Ascending aorta (tissue), 2 donors: ENCODE results near the gene C11orf65. TPM values are rescaled to one million over a fixed set of nuclear protein-coding genes. Genes with fewer than 3 reads are reported as not detected.

Source experiments
- DNase-seq, 2 donors: peaks; one replicate each; pipeline ENCODE4 v3.0.0-alpha.2; 2019; ENCODE audit warnings: low spot score in 2 of 2
- H3K27ac ChIP-seq, 2 donors: fragments of 200-600 bp; sonication (generic); one replicate each; pipeline ENCODE4 v1.5.1; 2016 to 2017; ENCODE audit warnings: mild to moderate bottlenecking in 1 of 2
- H3K27me3 ChIP-seq: fragments of 200-600 bp; sonication (generic); one replicate; pipeline ENCODE4 v1.5.1; 2017
- H3K36me3 ChIP-seq, 2 donors: fragments of 200-600 bp; sonication (generic); one replicate each; pipeline ENCODE4 v1.5.1; 2016
- H3K4me1 ChIP-seq, 2 donors: fragments of 200-600 bp; sonication (generic); one replicate each; pipeline ENCODE4 v1.5.1; 2016 to 2017; ENCODE audit warnings: mild to moderate bottlenecking in 1 of 2
- H3K4me3 ChIP-seq, 2 donors: fragments of 200-600 bp; sonication (generic); one replicate each; pipeline ENCODE4 v1.5.1; 2016 to 2017; ENCODE audit warnings: mild to moderate bottlenecking in 1 of 2
- H3K9me3 ChIP-seq, 2 donors: fragments of 200-600 bp; sonication (generic); one replicate each; pipeline ENCODE4 v1.5.1; 2016
- intact Hi-C: fragments of 100-400 bp; cut with DNase I; formaldehyde crosslinking; loops from one replicate; pipeline ENCODE4 v1.15.1; 2023
- total RNA-seq: library from RNA; depleted of rRNA; stranded (reverse); fragments of >200 nt; gene quantifications from one replicate; pipeline ENCODE4 v1.1.0, GENCODE V29; 2016
- TF ChIP-seq, protein P1 (sequence below), 3 experiments: fragments of 200-600 bp in 2 of 3; fragments of 450-650 bp in 1 of 3; sonication (generic) in 2 of 3; IDR thresholded peaks; one replicate each; pipeline ENCODE4 v1.5.1; 2016 to 2019; ENCODE audit warnings: antibody characterized with exemption in 3 of 3, mild to moderate bottlenecking in 1 of 3, moderate library complexity in 1 of 3

C11orf65 gene
- total RNA-seq, 1 donor from 2014 or later: not detected

DNA sequence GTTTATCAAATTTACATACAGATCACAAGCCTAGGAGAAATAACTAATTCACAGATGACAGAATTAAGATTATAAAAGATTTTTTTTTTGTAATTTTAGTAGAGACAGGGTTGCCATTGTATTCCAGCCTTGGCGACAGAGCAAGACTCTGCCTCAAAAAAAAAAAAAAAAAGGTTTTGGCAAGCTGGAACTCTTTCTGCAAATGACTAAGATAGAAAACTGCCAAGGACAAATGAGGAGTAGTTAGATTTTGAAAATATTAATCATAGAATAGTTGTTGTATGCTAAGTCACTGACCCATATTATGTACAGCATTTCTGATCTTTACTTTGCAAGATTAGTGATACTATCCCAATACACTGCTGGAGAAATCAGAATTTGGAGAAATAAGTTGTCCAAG lies 99.2 kb downstream of the C11orf65 start:
- no peak for DNase-seq
- Histone ChIP-seq H3K9me3 (no peaks in the 10 kb centered on the region), H3K27me3 (no peaks in the 10 kb centered on the region), H3K4me3 (no peak overlapping the region), H3K4me1 (no peaks in the 10 kb centered on the region), H3K27ac (no peak overlapping the region), H3K36me3 (peaks cover 15 to 21% of the 10 kb centered on the region in 2 donors)
- TF ChIP-seq, protein P1, sequence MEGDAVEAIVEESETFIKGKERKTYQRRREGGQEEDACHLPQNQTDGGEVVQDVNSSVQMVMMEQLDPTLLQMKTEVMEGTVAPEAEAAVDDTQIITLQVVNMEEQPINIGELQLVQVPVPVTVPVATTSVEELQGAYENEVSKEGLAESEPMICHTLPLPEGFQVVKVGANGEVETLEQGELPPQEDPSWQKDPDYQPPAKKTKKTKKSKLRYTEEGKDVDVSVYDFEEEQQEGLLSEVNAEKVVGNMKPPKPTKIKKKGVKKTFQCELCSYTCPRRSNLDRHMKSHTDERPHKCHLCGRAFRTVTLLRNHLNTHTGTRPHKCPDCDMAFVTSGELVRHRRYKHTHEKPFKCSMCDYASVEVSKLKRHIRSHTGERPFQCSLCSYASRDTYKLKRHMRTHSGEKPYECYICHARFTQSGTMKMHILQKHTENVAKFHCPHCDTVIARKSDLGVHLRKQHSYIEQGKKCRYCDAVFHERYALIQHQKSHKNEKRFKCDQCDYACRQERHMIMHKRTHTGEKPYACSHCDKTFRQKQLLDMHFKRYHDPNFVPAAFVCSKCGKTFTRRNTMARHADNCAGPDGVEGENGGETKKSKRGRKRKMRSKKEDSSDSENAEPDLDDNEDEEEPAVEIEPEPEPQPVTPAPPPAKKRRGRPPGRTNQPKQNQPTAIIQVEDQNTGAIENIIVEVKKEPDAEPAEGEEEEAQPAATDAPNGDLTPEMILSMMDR (IDR thresholded peaks at IDR 0.05): no peak
- intact Hi-C loops: no loop called here

DNA sequence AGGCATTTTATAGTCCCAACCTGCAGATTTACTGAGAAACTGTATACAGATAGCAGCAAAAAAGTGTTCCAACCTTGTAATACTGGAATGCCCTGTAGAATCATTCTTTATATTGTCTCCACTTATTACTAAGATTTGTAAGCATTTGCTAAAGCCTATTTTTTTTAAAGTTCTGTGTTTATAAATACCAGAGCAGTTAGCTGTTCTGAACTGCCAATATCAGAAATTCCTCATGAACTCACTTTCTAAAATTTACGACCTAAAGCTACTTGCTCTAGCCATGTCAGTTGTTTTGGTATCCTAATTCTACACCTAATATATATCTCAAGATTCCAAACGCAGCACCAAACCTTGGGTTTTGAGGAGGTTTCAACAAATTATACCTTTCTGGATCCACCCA lies 103.2 kb downstream of the C11orf65 start:
- Histone ChIP-seq H3K4me3 (no peak overlapping the region), H3K36me3 (peaks cover 15 to 17% of the 10 kb centered on the region in 2 donors), H3K9me3 (no peaks in the 10 kb centered on the region), H3K27ac (no peak overlapping the region), H3K4me1 (no peaks in the 10 kb centered on the region), H3K27me3 (no peaks in the 10 kb centered on the region)
- TF ChIP-seq, protein P1 (IDR thresholded peaks at IDR 0.05): no peak
- no peak for DNase-seq
- intact Hi-C loops: no loop called here

DNA sequence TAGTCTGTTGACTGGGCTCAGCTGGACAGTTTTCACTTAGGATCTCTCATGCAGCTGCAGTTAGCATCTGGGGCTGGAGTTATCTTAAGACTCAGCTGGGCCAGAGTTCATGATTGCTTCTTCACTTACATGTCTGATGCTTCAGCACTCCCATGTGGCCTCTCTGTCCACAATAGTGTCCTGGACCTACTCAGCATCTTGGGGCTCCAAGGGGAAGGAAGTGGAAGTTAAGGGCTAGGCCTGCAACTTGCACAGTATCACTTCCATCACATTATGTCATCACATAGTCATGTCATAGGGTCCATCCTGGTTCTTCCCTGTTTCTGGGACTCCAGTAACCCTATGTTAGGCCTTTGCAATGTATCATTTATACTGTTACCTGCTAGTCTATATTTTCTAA lies 115.9 kb downstream of the C11orf65 start:
- no peaks in the 10 kb centered on the region for H3K4me1 ChIP-seq
- H3K27me3 ChIP-seq: no peaks in the 10 kb centered on the region
- H3K9me3 ChIP-seq: no peaks in the 10 kb centered on the region
- TF ChIP-seq, protein P1 (IDR thresholded peaks at IDR 0.05): no peak
- no peak overlapping the region for H3K27ac ChIP-seq
- peaks cover 22 to 77% of the 10 kb centered on the region in 2 donors for H3K36me3 ChIP-seq
- no peak overlapping the region for H3K4me3 ChIP-seq
- no peak for DNase-seq
- intact Hi-C loops: no loop called here

DNA sequence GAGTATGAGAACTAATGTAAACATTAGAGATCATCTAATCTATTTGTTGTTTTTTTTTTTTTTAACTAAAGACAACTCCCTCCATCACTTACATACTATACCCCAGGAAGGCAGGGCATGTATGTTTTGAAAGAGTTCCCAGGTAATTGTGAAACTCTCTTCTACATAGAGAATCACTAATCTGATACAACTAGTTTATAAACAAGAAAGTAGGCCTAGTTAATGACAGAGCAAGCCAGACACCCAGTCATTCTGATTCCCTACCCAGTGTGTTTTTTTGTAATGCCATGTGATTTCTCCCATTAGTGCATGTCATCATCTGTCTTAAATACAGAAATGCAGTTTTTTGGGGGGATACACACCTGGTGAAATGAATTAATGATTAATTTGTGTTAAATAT lies 120.9 kb downstream of the C11orf65 start:
- Histone ChIP-seq H3K9me3 (no peaks in the 10 kb centered on the region), H3K36me3 (peaks cover 3 to 43% of the 10 kb centered on the region in 2 donors), H3K27me3 (no peaks in the 10 kb centered on the region), H3K4me3 (no peak overlapping the region), H3K27ac (no peak overlapping the region), H3K4me1 (no peaks in the 10 kb centered on the region)
- TF ChIP-seq, protein P1 (IDR thresholded peaks at IDR 0.05): no peak
- DNase-seq: no peak
- intact Hi-C loops: loop anchor here (10.0 kb wide), 1 partner anchor 298 kb away; no protein-coding TSS in a partner anchor

DNA sequence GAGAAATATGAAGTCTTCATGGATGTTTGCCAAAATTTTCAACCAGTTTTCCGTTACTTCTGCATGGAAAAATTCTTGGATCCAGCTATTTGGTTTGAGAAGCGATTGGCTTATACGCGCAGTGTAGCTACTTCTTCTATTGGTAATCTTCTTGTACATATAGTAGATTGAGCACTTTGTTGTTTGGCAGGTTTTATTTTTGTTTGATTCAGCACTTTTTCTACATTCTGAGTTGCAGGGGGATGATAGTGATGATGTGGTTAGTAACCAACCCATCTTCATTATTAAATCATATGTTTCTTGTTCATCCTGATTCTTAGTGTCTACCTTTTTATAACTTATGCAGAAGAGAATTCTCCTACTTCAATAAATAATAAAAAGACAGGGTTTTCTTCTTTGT lies 121.6 kb downstream of the C11orf65 start:
- no peaks in the 10 kb centered on the region for H3K27me3 ChIP-seq
- peaks cover 3 to 36% of the 10 kb centered on the region in 2 donors for H3K36me3 ChIP-seq
- TF ChIP-seq, protein P1 (IDR thresholded peaks at IDR 0.05): no peak
- no peak for DNase-seq
- H3K27ac ChIP-seq: no peak overlapping the region
- H3K4me3 ChIP-seq: no peak overlapping the region
- no peaks in the 10 kb centered on the region for H3K4me1 ChIP-seq
- no peaks in the 10 kb centered on the region for H3K9me3 ChIP-seq
- intact Hi-C loops: loop anchor here (10.0 kb wide), 1 partner anchor 299 kb away; no protein-coding TSS in a partner anchor

DNA sequence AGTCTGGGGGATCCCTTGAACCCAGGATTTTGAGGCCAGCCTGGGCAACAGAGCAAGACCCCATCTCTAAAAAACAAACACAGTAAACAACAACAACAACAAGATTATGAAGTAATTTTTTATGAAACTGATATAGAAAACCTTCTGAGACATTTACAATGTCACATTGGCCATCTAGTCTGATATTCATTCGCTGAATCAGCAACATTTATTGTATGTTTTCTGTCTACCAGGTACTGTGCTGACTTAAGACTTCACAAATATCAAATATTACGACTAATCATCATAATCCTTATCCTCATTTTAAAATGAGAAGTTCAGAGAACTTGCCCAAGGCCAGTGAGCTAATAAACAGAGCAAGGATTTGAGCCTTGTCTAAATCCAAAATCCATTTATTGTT lies 123.6 kb downstream of the C11orf65 start:
- peaks cover 0 to 23% of the 10 kb centered on the region in 2 donors for H3K36me3 ChIP-seq
- TF ChIP-seq, protein P1 (IDR thresholded peaks at IDR 0.05): no peak
- intact Hi-C loops: loop anchor here (10.0 kb wide), 1 partner anchor 301 kb away; no protein-coding TSS in a partner anchor
- no peaks in the 10 kb centered on the region for H3K27me3 ChIP-seq
- no peak for DNase-seq
- H3K4me1 ChIP-seq: no peaks in the 10 kb centered on the region
- H3K4me3 ChIP-seq: no peak overlapping the region
- no peak overlapping the region for H3K27ac ChIP-seq
- no peaks in the 10 kb centered on the region for H3K9me3 ChIP-seq
